ENCODE measurements around the gene DACT3.
A peak's percentile ranks its signal among the peaks of the same experiment; 100 is the strongest.

Gene DACT3

GRCh38 chr19:46609511-46610412 is 51.2 kb downstream of the DACT3 start:
- DNase-seq = no peak

- no peak for DNase-seq
Measured at GRCh38 chr19:46608581-46609345, 52.2 kb downstream of the DACT3 start.

GRCh38 chr19:46608178-46608577 is 52.8 kb downstream of the DACT3 start:
- DNase-seq = no peak

DNA sequence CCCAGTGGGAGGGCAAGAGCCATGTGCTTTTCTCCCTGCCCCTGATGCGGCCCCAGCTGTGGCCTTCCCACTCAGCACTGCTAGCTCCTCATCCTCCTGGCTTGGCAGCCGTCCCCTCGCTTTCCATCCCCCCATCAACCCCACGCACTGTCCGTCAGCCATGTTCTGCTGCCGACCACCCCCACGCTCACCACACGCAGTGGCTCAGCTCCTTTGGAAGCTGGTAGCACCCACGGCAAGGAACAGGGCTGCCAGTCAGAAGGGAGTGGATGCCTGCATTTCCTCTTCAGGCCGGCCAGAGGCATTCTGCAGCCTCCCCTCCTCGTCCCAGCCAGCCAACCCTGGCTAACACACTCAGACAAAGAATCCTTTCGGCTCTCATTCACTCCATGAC is 53.5 kb downstream of the DACT3 start:
- DNase-seq = no peak

GRCh38 chr19:46606681-46607447 is 54.1 kb downstream of the DACT3 start:
- no peak for DNase-seq

DNA sequence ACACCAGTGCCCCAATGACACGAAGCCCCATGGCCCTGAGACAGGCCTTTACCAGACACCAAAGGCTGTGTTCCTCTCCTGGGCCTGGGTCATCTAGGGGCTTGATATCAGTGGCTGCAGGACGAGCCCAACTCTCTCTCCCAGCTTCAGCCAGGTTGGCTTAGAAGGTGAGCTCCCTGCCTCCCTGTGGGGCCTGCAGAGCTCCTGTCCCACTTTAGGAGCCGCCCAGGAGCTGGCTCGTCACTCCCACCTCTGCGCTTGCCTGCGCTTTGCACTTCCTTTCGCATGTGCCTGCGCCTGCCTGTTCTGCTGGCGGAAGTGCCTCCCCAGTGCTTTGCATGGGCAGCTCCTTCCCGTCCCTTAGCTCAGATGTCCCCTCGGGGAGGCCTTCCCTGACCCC is 55.0 kb downstream of the DACT3 start:
- no peak for DNase-seq

DNA sequence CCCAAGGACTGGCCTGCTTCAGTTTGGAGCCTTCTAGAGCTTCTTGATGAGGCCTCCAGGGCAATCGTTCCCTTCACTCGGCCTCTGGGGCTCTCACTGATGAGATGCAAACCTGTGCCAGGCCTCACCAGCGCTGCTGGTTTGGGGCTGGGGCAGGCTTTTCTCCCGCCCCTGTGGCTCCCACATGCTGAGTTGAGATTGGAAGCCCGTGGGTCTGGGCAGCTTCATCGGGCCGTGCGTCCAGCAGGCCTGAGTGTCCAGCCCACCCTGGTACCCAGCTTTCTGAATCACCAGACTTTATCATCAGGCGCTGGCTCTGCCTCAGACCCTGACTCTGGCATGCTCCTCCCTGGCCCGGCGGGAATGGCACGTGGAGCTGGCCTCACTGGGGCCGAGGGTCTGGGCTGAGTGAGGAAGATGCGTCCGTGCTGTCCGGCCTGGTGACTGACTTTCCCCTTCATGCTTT is 55.6 kb downstream of the DACT3 start:
- no peak for DNase-seq

GRCh38 chr19:46604781-46605355 is 56.1 kb downstream of the DACT3 start:
- no peak for DNase-seq

GRCh38 chr19:46603752-46604231 is 57.2 kb downstream of the DACT3 start:
- no peak for DNase-seq

- no peak for DNase-seq
Measured at GRCh38 chr19:46603195-46603637, 57.8 kb downstream of the DACT3 start.

- DNase-seq = peak; percentile 64 to 71
Measured at GRCh38 chr19:46602392-46603194, 58.4 kb downstream of the DACT3 start.

DNA sequence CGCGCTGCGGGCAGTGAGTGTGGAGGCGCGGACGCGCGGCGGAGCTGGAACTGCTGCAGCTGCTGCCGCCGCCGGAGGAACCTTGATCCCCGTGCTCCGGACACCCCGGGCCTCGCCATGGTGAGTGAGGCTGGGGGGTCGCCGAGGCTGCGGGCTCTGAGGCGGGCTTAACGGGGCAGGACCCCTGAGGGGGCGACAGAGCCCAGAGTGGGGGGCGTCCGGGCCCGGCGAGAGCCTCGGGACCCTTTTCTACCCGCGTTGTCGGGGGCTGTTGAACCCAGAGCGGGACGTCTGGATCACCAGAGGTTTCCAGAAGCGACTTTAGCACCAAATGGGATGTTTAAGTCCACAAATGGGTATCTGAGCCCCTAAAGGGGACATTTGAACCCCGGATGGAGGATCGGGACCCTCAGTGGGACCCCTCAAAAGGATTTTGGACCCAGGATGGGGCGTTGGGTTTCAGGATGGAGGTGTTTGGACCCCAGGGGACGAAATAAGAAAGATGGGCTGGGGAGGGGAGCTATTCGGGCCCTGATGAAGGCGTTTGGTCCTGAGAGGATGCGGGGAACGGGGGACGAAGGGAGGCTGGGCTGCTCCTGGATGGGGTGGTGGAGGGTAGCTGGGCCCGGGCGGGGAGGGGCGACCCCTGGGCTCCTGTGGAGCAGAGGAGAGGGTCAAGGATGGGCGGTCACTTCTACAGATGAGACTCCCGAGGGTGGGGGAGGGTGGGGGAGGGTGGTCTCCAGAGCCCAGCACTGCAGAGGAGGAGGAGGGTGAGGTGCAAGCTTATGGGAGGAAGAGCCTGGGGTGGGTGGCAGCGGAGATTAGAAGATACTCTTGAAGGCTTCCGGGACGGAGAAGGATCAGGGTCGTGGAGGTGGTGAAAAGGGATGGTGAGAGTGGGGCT is 59.4 kb downstream of the DACT3 start, which contains the start of gene CALM3:
Gene CALM3, plus strand, starts transcription at position 13 of the 907 bp plus-strand sequence. Its CDS starts 105 bp downstream, at position 118.
- DNase-seq = no peak

GRCh38 chr19:46600384-46601317 is 60.3 kb downstream of the DACT3 start:
- peak; percentile 97 to 98 for DNase-seq

- DNase-seq = no peak
Measured at GRCh38 chr19:46599716-46600373, 61.1 kb downstream of the DACT3 start.

DNA sequence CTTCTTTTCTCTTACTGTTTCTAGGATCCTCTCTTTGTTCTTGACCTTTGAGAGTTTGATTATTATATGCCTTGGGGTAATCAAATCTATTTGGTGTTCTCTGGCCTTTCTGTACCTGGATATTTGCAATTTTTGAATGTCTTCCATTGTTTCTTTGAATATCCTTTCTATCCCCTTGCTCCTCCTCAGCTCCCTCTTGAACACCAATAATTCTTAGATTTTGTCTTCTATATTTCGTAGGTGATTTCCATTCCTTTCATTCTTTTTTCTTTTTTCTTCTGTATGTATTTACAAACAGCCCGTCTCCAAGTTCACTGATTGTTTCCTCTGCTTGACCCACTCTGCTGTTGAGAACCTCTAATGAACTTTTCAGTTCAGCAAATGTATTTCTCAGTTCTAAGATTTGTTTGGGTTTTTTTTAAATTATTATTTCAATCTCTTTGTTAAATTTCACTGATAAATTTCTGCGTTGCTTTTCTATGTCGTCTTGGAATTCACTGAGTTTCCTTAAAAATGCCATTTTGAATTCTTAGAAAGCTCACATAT is 62.5 kb downstream of the DACT3 start:
- DNase-seq = no peak
